Activated CD4-positive, CD25-positive, alpha-beta regulatory T cell treated with anti-CD3 and anti-CD28 coated beads, Interleukin-2, amount 50 U/mL, for 16 hours (primary cell): ENCODE results near the gene ABI1.

Experiments
- DNase-seq: peaks from one replicate; pipeline ENCODE4 v3.0.0-alpha.2; 2020; ENCODE audit warnings: low read depth, low spot score

Gene ABI1

DNA sequence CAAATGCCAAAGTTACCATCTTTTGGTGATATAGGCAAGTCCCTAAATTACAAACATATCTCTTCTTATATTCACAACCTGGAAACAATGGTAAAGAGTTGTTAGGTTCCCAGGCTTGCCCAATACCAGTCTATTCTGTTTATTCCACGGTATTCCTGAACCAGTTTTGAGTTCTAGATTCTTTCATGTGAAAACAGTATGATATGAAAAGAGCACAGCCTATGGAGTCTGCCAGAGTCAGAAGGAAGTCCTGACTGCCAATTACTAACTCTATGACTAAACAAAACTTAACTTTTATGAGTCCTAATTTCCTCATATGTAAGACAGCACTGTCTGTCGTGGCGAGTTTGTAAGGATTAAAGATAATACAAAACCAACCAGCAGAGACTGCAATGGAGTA, 5.6 kb downstream of the ABI1 start:
- no peak for DNase-seq

DNA sequence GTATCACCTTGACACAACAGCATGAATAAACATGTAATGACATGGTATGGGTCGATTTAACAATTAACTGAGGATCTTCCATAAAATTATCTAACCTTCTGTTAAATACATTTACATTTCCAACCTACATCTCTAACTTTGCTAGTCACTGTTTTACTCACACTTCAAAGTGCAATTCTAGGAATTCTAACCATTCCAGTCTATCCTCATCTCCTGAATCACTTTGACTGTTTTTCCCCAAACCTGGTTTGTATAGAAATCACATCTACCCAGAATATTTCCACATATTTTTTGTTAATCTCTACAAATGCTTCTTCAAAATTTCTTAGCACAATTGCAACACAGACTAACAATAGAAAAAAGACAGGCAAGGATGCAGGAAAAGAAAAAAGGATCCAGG, 6.2 kb downstream of the ABI1 start:
- DNase-seq: no peak

DNA sequence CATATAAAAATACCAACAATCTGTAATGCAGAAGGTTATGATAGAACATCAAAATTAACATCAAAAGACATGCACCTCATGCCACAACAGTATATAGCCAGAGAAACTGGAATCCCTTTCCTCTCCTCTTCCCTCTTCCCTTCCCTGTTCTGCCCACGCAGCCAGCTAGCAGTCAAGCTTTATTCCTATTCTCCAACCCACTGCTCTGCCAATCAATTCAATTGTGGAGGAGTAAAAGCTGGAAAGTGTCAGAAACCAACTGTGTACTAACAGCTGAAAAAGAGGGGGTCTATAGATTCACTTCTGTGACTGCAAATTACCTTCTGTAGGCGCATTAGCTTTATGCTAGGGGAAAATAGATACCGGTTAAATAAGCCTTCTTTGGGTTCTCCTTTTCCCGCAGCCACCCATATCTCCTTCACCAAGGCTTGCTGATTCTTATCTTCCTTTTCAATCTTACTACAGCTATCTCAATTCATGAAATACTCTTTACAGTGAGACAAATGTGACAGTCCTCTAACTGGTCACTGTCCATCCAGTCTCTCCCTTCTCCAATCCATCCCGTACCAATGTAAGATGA, 16.3 kb downstream of the ABI1 start:
- DNase-seq: no peak

DNA sequence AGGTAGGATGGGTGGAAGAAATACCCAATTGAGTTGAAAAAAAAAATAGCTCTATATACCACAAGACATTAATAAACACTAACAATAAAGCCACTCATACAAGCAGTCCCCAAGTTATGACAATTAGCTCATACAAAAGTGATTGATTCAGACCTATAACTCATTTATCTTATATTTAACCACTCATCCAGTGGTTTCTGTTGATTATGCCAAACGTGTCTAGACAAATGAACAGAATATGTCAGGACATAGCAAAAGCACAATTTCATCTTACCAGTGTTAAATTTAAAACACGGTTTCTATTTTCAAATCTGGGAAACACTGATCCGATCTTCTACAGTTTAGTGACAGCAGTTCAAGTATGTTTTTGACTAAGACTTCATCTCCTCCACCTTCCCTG, 17.0 kb downstream of the ABI1 start:
- DNase-seq: no peak

DNA sequence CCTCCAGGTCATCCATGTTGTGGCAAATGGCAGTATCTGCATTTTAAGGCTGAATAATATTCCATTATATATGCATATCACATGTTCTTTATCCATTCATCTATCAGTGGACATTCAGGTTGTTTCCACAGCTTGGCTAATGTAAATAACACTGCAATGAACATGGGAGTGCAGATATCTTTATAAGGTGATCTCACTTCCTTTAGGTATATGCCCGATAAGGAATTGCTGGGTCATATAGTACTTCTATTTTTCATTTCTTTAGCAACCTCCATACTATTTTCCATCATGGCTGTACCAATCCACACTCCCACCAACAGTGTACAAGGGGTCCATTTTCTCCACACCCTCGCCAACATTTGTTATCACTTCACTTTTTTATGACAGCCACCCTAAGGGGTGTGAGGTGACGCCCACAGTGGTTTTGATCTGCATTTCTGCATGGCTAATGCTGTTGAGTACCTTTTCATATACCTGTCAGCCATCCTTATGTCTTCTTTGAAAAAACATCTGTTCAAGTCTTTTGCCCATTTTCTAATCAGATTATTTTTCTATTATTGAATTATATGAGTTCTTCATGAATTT, 18.9 kb downstream of the ABI1 start:
- no peak for DNase-seq

DNA sequence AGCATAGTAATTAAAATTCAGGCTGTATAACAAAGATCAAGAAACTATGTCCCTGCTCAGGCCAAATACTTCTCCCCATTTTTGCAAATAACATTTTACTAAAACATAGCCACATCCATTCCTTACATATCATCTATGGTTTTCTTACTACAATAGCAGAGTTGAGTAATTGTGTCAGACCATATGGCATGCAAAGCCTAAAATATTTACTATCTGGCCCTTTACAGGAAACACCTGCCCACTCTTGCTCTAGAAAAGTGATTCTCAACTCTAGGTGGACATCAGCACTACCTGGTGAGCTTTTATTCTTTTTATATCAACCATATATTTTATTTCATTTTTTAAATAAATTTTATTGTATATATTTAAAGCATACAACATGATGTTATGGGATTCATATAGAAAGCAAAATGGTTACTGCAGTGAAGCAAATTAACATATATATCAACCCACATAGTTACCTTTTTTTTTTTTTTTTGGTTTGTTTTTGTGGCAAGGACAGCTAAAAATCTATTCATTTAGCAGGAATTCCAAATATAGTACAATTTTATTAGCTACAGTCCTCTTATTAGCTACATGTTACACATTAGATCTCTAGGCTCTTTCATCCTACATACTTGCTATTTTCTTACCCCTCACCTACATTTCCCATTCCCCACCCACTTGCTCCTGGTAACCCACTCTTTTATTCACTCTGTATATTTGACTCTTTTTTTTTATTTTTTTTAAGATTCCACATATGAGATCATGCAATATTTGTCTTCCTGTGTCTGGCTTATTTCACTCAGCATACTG, 19.6 kb downstream of the ABI1 start:
- DNase-seq: no peak

- DNase-seq: no peak
These were observed 20.7 kb downstream of the ABI1 start for GRCh38 chr10:26839966-26840627.

DNA sequence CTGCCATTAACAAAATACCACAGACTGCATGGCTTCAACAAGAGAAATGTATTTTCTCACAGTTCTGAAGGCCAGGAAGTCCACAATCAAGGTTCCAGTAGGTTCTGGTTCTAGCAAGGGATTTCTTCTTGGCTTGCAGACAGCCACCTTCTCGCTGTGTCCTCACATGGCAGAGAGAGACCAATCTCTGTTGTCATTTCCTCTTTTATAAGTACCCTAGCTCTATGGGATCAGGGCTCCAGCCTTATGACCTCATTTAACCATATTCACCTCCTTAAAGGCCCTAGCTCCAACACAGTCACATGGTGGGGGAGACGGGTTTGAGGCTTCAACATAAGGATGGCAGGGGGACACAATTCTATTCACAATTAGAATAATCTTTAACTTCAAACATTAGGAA, 23.6 kb downstream of the ABI1 start:
- DNase-seq: no peak

DNA sequence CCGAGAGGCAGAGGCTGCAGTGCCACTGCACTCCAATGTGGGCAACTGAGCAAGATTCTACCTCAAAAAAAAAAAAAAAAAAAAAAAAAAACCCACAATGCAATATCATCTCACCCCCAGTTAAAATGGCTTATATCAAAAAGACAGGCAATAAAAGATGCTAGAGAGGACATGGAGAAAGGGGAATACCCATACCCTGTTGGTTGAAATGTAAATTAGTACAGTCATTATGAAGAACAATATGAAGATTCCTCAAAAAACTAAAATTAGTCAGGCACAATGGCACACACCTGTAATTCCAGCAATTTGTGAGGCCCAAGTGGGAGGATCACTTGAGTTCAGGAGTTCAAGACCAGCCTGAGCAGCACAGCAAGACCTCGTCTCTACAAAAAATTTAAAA, 25.7 kb downstream of the ABI1 start:
- DNase-seq: no peak

DNA sequence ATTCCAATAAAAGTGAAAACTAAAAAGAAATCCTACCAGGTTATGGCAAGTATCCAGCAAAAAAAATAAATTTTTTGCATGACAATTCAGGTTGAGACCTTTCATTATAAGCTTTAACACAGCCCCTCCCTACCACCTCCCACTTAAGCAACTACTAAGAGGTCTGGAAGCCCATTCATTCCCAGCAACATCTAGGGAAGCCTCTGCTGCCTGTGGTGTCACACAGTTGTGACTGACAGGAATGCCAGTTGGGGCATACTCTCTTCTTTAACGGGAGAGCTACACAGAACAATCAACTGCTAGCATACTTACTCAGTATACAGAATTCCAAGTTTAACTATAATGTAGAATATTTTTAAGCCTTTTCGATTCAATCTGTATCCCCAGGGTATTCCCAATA, 27.8 kb downstream of the ABI1 start:
- no peak for DNase-seq

- no peak for DNase-seq
These were observed 28.8 kb downstream of the ABI1 start for GRCh38 chr10:26831936-26832335.

DNA sequence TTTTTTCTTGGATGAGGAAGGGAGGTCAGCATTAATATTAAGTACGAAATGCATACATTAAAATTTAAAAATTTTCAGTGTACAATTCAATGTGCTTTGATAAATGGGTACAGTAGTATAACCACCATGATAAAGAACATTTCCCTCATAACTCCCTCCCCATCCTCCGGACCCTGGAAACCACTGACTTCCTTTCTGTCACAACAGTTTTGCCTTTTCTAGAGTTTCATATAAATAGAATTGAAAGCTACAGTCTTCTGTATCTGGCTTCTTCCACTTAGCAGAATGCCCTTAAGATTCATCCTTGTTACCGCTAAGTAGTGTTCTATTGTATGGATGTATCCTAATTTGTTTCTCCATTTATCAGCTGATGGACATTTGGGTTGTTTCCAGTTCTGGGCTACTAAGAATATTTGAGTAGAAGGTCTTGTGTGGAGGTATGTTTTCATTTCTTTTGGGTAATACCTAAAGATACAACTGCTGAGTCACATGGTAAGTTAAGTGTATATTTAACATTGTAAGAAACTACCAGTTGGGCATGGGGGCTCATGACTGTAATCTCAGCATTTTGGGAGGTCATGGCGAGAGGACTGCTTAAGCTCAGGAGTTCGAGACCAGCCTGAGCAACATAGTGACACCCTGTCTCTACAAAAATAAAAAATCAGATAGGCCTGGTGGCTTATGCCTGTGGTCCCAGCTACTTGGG, 30.8 kb downstream of the ABI1 start:
- DNase-seq: no peak

DNA sequence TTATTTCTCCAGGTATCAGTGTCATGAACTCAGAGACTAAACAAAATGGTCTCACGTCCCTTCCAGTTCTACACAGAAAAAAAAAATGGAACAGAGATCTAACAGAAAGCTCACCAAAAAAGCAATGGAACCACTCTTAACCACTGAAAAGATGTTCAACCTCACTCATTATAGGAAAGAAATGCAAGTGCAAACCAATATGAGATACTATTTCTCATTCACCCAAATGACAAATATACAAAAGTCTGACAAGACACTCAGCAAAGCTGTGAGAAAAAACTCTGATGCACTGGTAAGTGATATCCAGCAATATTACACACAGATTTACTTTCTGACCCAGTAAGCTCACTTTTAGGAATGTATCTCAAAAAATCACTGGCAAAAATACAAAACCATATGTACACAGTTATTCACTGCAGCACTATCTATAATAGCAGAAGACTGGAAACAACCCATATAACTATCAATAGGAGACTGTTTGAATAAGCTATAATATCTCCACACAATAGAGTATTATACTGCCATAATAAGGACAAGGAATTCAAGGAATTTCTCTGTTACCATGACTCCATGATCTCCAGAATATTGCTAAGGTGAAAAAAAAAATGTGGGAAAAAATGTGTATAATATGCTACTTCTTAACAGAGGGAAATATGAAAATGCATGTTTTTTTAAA, 36.6 kb downstream of the ABI1 start:
- DNase-seq: no peak

DNA sequence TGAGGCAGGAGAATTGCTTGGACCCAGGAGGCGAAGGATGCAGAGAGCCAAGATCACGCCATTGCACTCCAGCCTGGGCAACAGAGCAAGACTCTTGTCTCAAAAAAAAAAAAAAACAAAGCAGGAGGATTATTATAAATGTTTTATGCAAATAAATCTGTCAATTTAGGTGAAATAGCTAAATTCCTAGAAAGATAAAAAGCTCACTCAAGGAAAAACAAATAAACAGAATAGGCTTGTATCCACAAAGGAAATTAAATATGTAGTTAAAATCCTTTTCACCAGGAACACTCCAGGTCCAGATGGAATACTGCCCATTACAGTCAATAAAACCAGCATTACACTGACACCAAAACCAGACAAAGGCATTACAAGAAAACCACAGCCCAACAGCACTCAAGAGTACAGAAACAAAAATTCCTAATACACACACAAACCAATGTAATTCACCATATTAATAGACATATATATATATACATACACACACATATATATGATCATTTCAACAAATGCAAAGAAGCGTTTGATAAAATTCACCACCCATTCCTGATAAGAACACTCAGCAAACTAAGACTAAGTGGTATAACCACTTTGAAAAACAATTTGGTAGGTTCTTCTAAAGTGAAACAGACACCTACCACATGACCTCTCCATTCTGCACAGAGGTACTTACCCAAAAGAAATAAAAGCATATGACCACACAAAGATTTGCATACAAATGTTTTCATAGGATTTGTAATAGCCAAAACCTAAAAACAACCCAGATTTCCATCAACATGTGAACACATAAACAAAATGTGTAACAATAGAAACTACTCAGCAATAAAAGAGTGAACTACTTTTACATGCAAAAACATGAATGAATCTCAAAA, 38.8 kb downstream of the ABI1 start:
- no peak for DNase-seq

DNA sequence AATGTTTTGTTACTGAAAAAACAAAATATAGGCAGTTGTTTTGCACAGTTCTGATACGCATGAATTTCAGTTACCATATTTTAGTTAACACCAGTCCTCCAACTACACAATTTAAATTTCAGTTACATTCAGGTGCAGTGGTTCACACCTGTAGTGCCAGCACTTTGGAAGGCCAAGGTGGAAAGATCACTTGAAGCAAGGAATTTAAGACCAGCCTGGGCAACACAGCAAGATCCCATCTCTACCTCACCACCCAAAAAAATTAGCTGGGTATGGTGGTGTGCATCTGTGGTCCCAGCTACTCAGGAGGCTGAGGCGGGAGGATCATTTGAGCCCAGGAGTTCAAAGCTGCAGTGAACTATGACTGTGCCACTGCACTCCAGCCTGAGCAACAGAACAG, 45.3 kb downstream of the ABI1 start:
- no peak for DNase-seq

- no peak for DNase-seq
These were observed 50.2 kb downstream of the ABI1 start for GRCh38 chr10:26810435-26811026.

- no peak for DNase-seq
These were observed 50.8 kb downstream of the ABI1 start for GRCh38 chr10:26809973-26810372.

GRCh38 chr10:26807532-26807931, 53.2 kb downstream of the ABI1 start:
- no peak for DNase-seq

DNA sequence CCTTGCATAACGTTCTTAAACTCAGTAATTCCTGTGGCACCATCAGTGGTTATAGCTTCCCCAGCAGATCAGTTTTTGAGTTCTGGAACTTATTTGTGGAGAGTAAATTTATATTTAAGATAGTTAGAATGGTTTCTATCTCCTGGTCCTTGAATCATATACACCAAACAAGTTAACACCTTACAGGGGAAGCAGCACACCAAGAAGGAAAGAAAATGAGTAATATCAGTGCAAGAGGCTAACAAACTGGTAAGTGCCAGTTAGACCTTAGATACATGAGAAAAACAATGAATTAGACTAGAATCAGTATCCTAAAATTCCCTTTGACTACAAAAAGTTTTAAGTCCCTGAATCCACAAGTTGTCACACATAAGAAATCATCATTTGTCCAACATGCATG, 54.2 kb downstream of the ABI1 start:
- DNase-seq: no peak

DNA sequence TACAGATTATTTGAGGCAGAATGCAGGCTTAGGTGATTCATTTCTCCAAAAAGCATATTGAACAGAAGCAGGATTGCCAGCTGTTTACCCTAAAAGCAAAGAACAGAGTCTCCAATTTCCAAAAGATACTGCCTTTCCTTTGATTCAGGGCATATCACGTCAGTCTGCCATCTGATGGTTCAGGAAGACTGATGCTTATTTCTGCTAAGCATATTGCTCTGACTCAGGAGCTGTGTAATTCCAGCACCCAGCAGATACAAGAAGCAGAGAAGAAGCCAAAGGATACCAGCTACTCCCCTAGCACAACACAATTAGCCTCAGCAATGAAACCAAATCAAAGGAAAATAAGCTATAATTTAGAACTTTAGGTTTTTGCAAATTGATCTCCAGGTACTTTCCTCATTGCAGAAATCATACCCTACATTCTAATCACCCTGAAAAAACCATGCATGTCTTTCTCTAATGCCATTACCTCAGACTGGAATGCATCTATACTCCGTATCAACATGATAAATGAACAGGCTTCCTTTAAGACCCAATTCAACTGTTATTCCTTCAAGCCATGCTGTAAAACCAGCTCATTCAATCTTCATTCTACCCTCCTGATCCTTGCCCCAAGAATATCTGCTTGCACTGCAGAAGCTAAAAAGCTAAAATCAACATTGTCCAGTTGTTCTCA, 55.1 kb downstream of the ABI1 start:
- DNase-seq: no peak
